Activated T-helper 17 cell treated with anti-CD3 and anti-CD28 coated beads, Interleukin-2, amount 50 U/mL, for 72 hours (primary cell): ENCODE results near the gene ENPP1. TPM values are rescaled to one million over a fixed set of nuclear protein-coding genes. Genes with fewer than 3 reads are reported as not detected.

Source experiments
- ATAC-seq: fragments of 150-1000 bp; cut with Tn5 transposase; replicated peaks from 2 replicates; pipeline ENCODE4 v1.10.0; 2021; ENCODE audit warnings: mild to moderate bottlenecking, moderate library complexity
- H3K27ac Mint-ChIP-seq: one replicate; pipeline ENCODE4 v1.8.0; 2022; ENCODE audit warnings: mixed read lengths
- H3K27me3 Mint-ChIP-seq: one replicate; pipeline ENCODE4 v1.8.0; 2022; ENCODE audit warnings: mixed read lengths
- H3K36me3 Mint-ChIP-seq: one replicate; pipeline ENCODE4 v1.8.0; 2022; ENCODE audit warnings: low read depth, mild to moderate bottlenecking, mixed read lengths
- H3K4me1 Mint-ChIP-seq: one replicate; pipeline ENCODE4 v1.8.0; 2022; ENCODE audit warnings: mixed read lengths
- H3K4me3 Mint-ChIP-seq: one replicate; pipeline ENCODE4 v1.8.0; 2022; ENCODE audit warnings: mild to moderate bottlenecking, mixed read lengths
- H3K9me3 Mint-ChIP-seq: one replicate; pipeline ENCODE4 v1.8.0; 2022; ENCODE audit warnings: mixed read lengths
- total RNA-seq, 2 donors: library from RNA; stranded (reverse); gene quantifications; one replicate each; pipeline ENCODE4 v1.2.3, GENCODE V29; 2022

Gene ENPP1
- total RNA-seq, 2 donors from 2014 or later, result 0.73 to 0.74 TPM

- Mint-ChIP-seq H3K4me1 (no peaks in the 10 kb centered on the region), H3K4me3 (no peak overlapping the region), H3K36me3 (no peaks in the 10 kb centered on the region), H3K27me3 (peaks cover 10% of the 10 kb centered on the region), H3K27ac (no peak overlapping the region), H3K9me3 (no peaks in the 10 kb centered on the region)
- ATAC-seq, result no peak
Measured at GRCh38 chr6:131937703-131938631, 130.1 kb downstream of the ENPP1 start.

Other genes starting within 250 kb of the ENPP1 start
- gene ARG1, start 234.8 kb upstream of the ENPP1 start, total RNA-seq, result not detected
- gene MED23, start 179.8 kb upstream of the ENPP1 start, total RNA-seq, result 10 to 100 TPM; 24.1 to 24.2 TPM
- under 1 TPM; 0.19 to 0.45 TPM for gene ENPP3, start 170.7 kb upstream of the ENPP1 start, total RNA-seq
- gene OR2A4, start 106.6 kb upstream of the ENPP1 start, total RNA-seq, result not detected
- gene CTAGE9, start 97.0 kb upstream of the ENPP1 start, total RNA-seq, result not detected
- gene CCN2, start 143.4 kb downstream of the ENPP1 start, total RNA-seq, result not detected